ENCODE measurements around the gene NACAD.

GRCh38 chr7:45061352-45061751, 27.4 kb downstream of the NACAD start:
- no peak for TF ChIP-seq CTCF (IDR thresholded peaks at IDR 0.05; ENCODE audit: borderline replicate concordance, extremely low read depth, low read length, poor library complexity, severe bottlenecking)
- TF ChIP-seq EZH2 (IDR thresholded peaks at IDR 0.05; ENCODE audit: borderline replicate concordance, low read depth, low read length, severe bottlenecking) = no peak
